ENCODE measurements around the gene TTC3. TPM values are rescaled to one million over a fixed set of nuclear protein-coding genes. Genes with fewer than 3 reads are reported as not detected.

TTC3 gene
- total RNA-seq, 1 experiment from 2014 or later: 77.6 TPM

- Histone ChIP-seq H3K27me3 (ENCODE audit: insufficient read depth, low read depth) (no peaks in the 10 kb centered on the region), H3K4me1 (replicated peaks; ENCODE audit: insufficient read depth) (no peaks in the 10 kb centered on the region), H3F3A (ENCODE audit: insufficient read depth, low read depth) (no peaks in the 10 kb centered on the region), H3K4me3 (no peak overlapping the region), H3K9me2 (ENCODE audit: insufficient read depth) (no peaks in the 10 kb centered on the region), H3K4me2 (no peak overlapping the region), H3K36me3 (ENCODE audit: low read depth) (no peaks in the 10 kb centered on the region), H3K79me2 (ENCODE audit: low read depth) (no peaks in the 10 kb centered on the region), H2AFZ (no peak overlapping the region), H4K20me1 (ENCODE audit: insufficient read depth) (no peaks in the 10 kb centered on the region; the same call in 1 of the 2 replicates), H3K27ac (no peak overlapping the region), H3K9me3 (ENCODE audit: insufficient read depth, low read depth) (no peaks in the 10 kb centered on the region)
- no peak for DNase-seq
- TF ChIP-seq CTCF (conservative IDR thresholded peaks at IDR 0.05) (no peak), EZH2 (IDR thresholded peaks at IDR 0.05; ENCODE audit: low read depth) (no peak)
- ChIA-PET CTCF (no interaction called here), POLR2A (ENCODE audit: unreplicated experiment) (no interaction called here)
- no TSS peak for BruUV-seq (replicated peaks)
- intact Hi-C loops (cut with micrococcal nuclease; ENCODE audit: unreplicated experiment): no loop called here
These were observed 122.6 kb downstream of the TTC3 start for GRCh38 chr21:37195610-37196009.

- no peak for DNase-seq
- TF ChIP-seq CTCF (conservative IDR thresholded peaks at IDR 0.05) (no peak), EZH2 (IDR thresholded peaks at IDR 0.05; ENCODE audit: low read depth) (no peak)
- H4K20me1 ChIP-seq (ENCODE audit: insufficient read depth): no peaks in the 10 kb centered on the region
- H3K4me3 ChIP-seq: no peak overlapping the region
- POLR2A ChIA-PET (ENCODE audit: unreplicated experiment): no interaction called here
- H3K27me3 ChIP-seq (ENCODE audit: insufficient read depth, low read depth): no peaks in the 10 kb centered on the region
- intact Hi-C loops (cut with micrococcal nuclease; ENCODE audit: unreplicated experiment): no loop called here
- H3K36me3 ChIP-seq (ENCODE audit: low read depth): no peaks in the 10 kb centered on the region
- CTCF ChIA-PET: no interaction called here
- no peak overlapping the region for H2AFZ ChIP-seq
- H3K4me2 ChIP-seq: no peak overlapping the region
- no peaks in the 10 kb centered on the region for H3K9me3 ChIP-seq (ENCODE audit: insufficient read depth, low read depth)
- no TSS peak for BruUV-seq (replicated peaks)
- no peaks in the 10 kb centered on the region for H3K79me2 ChIP-seq (ENCODE audit: low read depth)
- no peak overlapping the region for H3K27ac ChIP-seq
- H3F3A ChIP-seq (ENCODE audit: insufficient read depth, low read depth): no peaks in the 10 kb centered on the region
- H3K4me1 ChIP-seq (replicated peaks; ENCODE audit: insufficient read depth): no peaks in the 10 kb centered on the region
- H3K9me2 ChIP-seq (ENCODE audit: insufficient read depth): no peaks in the 10 kb centered on the region
These were observed 123.8 kb downstream of the TTC3 start for GRCh38 chr21:37196847-37197246.

GRCh38 chr21:37197746-37198145 lies 124.7 kb downstream of the TTC3 start:
- CTCF ChIA-PET: no interaction called here
- Histone ChIP-seq H3K4me1 (replicated peaks; ENCODE audit: insufficient read depth) (no peaks in the 10 kb centered on the region), H3K4me3 (no peak overlapping the region), H2AFZ (no peak overlapping the region), H3K9me3 (ENCODE audit: insufficient read depth, low read depth) (no peaks in the 10 kb centered on the region), H3K36me3 (ENCODE audit: low read depth) (no peaks in the 10 kb centered on the region), H3K27me3 (ENCODE audit: insufficient read depth, low read depth) (no peaks in the 10 kb centered on the region), H3F3A (ENCODE audit: insufficient read depth, low read depth) (no peaks in the 10 kb centered on the region), H3K9me2 (ENCODE audit: insufficient read depth) (no peaks in the 10 kb centered on the region), H3K27ac (no peak overlapping the region), H4K20me1 (ENCODE audit: insufficient read depth) (no peaks in the 10 kb centered on the region), H3K4me2 (no peak overlapping the region), H3K79me2 (ENCODE audit: low read depth) (no peaks in the 10 kb centered on the region)
- TF ChIP-seq CTCF (conservative IDR thresholded peaks at IDR 0.05): no peak
- TF ChIP-seq EZH2 (IDR thresholded peaks at IDR 0.05; ENCODE audit: low read depth): no peak
- POLR2A ChIA-PET (ENCODE audit: unreplicated experiment): no interaction called here
- intact Hi-C loops (cut with micrococcal nuclease; ENCODE audit: unreplicated experiment): no loop called here
- no peak for DNase-seq
- BruUV-seq (replicated peaks): no TSS peak

All from PC-9 (cell line).